Measurements from ENCODE around the gene ACSL6.
A peak's percentile ranks its signal among the peaks of the same experiment; 100 is the strongest.

ACSL6 gene

GRCh38 chr5:131977212-131977604 lies 34.2 kb downstream of the ACSL6 start:
- peak; percentile 20 for DNase-seq

- DNase-seq, result peak; percentile 13
Measured at GRCh38 chr5:131976414-131977211, 34.8 kb downstream of the ACSL6 start.

DNA sequence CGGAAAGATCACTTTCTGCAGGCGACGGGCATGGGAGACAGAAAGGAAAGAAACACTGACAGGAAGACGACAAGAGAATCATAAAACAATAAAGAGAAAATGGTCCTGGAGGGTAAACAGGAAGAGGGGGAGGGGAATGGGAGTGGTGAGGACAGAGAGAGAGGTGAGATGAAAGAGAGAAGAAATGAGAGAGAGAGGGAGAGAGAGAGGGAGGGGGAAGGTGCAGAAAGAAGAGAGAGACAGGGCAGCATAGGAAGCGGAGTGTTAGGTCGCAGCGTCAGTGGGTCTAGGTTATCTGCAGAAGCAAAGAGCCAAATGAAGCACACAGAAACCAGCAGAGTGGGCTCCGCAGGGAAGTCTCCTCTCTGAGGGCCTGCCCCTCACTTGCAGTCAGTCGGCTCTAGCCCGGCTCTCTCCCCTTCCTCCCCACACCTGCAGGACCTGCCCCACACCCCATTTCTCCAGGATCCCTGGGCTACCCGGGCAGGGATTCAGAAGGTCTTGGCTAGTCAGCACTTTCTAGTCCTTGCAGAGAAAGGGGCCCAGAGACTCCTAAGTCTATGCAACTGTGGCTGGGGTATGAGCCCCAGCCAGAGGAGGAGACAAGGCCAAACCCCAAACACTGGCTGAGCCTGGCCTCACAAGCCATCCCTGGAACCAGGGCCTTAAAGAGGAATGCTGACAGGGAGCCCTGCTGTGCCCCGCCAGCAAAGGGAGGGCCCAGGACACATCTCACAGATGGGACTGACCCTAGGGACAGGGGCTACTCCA lies 36.3 kb downstream of the ACSL6 start:
- DNase-seq, result peak; percentile 37

DNA sequence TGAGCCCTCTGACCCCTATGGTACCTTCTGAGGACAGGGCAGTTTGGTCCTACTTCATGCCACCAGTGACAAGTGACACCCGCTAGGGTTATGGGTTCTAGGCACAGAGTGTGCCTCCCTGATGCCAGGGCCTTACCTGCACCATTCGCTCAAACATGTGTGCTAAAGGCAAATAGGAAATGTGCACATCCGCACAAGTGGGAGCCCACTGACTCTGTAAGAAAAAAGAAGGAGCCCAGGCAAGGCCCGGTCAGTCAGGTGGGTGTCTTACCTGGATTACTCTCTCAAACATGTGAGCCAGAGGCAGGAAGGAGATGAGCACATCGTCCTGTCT lies 36.9 kb downstream of the ACSL6 start:
- peak; percentile 9 for DNase-seq

DNA sequence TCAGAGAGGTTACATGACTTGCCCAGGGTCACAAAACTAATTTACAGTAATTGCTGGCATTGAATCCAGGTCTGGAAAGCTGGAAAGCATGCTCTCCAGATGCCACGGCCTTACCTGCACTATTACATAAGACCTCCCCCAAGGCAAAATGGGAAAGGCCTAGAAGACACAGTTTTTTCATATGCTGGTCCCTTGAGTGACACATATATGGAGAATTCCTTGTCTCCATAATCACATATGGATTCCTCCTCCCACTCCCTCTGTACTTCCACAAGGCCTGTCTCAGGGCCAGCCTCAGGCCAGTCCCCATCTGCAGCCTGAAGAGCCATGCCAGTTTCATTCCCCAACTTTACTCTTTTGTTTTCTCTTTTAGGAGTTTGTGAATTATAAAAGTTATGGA lies 37.4 kb downstream of the ACSL6 start:
- DNase-seq, result peak; percentile 25

DNA sequence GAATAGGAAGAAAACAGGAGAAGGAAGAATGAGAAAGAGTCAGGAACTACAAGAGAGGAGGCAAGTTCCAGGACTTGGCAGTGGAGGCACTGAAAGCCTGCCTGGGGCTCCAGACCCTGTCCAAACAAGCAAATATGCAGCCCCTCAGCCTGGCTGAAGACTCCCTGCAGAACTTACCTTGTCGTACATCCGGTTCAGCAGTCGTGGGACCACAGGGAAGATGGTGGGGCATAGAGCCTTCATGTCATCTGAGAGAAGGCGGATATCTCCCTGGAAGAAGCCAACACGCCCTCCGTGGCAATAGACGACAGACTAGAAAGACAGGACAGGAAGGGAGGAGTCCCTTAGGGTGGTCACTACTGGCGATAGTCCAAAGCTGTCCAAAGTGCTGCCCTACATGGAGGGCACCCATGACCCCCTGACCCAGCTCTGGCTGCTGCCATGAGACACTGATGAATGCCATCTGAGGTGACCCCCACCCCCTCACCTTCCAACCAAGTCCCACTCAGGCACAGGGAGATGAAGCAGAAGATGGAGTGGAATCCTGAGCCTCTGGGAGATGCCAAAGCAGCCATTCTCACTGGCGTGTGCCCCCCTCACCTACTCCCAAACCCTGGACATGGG lies 38.3 kb downstream of the ACSL6 start:
- DNase-seq, result peak; percentile 16

GRCh38 chr5:131968396-131968954 lies 43.0 kb downstream of the ACSL6 start:
- DNase-seq, result no peak

DNA sequence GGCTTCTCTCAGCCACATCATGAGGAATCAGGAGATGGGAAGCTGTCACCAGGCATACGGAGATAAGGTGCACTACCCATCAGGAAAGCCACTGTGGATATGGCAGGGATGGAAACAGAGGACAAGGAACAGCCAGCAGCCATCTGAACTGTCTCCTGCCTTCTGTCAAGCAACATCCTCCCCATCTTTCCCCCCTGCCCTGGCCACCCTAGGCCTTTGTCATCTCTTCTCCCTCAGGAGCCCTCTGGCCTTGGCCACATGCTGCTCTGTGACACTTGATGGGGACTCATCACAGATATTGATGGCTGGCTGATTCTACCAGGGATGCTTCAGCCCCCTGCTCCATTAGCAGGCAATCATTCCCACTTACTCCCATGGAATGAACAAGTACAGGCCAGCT lies 44.9 kb downstream of the ACSL6 start:
- no peak for DNase-seq

DNA sequence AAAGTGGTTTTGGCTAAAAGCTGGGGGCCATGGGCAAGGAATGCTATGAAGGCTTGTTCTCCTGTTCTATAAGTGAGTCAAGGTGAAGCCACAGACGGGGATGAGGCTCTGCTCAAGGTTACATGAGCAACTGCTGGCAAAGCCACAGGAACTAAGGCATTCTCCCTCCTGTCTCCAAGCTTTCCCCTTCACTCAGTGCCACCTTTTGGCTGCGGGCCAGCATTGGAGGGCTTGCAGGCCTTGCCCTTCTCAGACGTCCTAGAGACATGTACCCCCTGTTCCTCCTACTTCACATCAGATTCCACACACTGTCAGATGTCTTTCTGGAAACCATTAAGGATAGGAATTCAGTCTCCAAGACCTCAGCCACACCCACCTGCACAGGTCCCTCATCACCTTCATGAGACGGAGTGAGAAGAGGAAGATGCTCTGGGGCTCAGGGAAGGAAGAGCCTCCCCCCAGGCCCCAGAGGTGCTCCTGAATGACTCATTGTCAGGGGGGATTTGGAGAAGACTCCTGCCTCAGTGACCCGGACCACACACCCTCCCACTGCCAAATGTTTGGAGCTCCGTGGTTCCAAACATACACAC lies 45.5 kb downstream of the ACSL6 start:
- DNase-seq, result no peak

- DNase-seq, result no peak
Measured at GRCh38 chr5:131959906-131960305, 51.6 kb downstream of the ACSL6 start.

- no peak for DNase-seq
Measured at GRCh38 chr5:131959136-131959535, 52.3 kb downstream of the ACSL6 start.

DNA sequence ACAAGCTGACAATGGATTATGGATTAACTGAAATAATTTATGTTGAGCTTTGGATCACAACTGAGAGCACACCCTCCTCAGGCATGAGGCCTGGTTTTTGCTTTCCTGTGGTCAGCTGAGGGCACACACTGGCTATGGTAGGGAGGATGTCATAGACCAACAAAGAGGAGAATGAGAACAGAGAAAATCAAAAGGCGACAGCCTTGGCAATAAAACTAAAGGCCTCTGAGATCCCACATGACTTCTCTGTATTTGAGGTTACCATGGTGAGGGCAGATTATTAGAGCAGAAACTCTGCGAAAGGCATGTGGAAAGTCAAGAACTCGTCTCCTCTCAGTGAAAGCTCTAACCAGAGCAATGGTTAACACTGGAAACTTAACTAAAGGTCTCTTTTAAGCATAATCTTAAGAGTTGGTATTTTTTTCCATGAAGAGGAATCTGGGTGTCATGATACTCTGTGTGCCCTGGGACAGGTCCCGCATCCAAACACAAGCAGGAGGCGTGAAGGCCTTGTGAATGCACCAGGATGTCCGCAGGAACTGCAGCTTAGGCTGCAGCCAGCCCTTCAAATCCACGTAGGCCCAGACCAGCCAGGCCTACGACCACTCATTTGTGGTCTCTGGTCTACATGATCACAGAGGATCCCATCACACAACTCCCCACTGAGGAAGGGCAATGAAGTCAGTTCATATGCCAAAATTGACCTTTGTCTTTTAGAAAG lies 53.6 kb downstream of the ACSL6 start:
- no peak for DNase-seq

DNA sequence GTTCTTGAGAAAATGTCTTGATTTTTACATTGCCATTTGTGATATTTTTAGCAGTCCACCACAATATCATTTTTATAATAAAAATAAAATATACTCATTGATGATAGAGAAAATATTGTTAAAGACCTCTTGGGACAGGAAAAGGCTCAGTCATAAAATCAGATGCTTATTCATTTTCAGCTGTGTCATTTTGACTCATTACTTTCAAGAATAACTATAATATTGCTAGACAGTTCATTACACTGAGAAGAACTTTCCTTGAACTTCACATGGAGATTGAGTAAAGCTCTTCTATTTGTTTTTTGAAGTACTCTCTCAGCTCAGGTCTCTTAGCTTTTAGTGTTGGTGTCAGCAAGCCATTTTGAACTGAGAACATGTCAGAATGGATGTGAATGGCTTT lies 57.5 kb downstream of the ACSL6 start:
- DNase-seq, result no peak

DNA sequence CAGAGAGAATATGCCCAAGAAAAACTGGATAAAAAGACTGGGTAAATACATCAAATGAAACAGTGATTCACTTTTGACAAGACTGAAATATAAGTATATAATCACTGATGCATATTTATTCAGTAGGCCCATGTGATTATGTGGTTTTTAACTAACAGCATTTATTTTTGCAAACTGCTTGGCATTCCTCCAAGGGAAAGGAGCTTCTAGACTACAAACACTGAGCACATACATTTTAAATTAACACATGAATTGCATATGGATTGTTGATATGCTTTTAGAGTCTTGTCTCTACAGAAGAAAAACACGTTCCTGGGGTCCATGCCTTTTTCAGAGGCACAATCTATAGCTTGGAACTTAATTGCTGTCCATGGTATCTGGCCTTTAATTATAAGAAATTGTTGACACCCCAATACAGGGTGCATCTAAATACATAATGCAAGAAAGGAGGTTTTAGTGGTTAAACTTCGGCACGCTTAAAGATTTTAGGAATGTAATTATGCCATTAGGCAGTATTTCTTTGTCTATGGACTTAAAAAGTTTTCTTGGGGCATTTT lies 59.1 kb downstream of the ACSL6 start:
- DNase-seq, result no peak

DNA sequence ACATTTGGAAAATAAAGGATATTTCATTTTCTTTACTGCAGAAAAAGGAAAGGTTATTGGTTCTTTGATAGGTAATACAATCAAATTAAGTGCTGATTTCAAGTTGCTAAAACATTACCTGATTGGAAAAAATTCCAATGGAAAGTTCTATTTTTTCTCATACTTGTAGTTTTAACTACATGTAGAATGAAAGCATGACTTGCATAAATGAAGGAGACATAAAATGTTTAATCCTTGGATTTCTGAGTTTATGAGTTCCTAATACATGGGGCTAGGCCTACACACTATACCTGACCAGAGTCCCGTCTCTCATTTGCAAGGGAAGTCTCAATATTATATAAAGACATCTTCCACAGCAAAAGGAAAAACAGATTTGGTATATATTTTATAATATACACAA lies 60.8 kb downstream of the ACSL6 start:
- no peak for DNase-seq

GRCh38 chr5:131947445-131947844 lies 64.0 kb downstream of the ACSL6 start:
- no peak for DNase-seq

DNA sequence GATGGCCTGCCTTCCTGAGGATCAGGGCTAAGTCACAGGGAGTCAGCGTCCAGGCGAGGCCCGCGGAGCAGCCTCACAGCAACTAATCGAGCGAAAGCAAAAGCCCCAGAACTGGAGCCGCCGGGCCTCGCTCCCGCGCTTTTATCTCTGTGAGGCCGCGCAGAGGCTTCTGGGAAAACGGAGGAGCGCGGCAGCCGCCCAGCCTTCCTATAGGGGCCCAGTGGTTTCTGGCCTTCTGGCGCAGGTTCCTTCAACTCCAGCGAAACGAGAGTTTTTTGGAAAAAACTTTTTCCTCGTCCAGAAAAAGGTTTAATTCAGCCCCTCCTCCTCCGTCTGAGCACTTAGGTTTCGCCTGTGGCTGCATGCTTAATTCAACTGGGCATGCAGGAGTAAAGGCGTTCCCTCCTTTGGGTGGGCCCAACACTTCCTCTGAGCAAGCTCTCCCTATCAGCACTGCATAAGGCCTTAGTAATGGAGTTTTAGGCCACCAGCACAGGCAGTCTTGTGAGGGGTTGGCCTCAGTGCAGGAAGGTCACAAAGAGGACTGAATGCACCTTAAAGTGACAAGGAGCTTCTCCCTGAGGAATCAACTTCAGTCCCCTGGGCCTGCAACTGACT lies 65.8 kb downstream of the ACSL6 start, which contains the start of gene MEIKIN:
Gene MEIKIN, minus strand, starts transcription at position 113 of the 618 bp plus-strand sequence. CDS start 158 bp downstream, outside the sequence.
- no peak for DNase-seq

DNA sequence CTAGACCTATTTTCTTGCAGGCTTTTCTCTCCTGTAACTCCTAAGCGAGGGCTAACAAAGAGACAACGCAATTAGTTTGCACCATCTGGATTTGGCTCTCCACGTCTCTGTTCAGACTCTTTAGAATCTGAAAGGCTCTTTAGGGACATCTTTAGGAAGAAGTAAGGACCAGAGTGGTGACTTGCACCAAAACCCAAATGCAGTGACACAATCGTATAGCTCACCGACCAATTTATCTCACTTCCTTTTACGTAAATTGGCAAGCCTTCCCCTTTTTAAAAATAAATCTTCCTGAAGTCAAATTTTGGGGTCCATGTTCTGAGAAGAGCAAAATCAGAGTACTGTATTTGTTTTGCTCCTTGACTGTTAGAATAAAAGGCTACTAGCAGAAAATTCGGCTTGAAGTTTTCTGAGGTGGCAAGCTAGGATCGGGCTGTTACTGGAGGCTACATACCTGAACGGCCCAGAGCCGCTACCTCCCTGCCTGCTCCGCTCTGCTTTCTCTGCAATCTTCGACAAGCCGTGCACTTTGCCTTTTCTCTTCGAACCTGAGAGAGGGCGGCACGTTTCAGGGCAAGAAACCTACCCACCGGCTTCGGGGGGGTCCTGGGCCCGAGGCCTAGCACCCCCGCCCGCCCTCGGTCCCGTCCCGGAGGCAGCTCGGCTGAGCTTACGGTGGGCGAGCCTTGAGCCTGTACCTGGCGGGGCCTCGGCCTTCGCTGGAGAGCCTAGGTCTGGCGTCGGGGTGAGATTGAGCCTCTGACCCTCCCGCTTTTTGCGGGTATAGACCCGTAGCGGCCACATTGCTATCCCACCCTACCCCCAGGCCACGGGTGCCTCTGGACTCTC lies 66.5 kb downstream of the ACSL6 start:
- DNase-seq, result no peak

- DNase-seq, result no peak
Measured at GRCh38 chr5:131943916-131944315, 67.5 kb downstream of the ACSL6 start.

- no peak for DNase-seq
Measured at GRCh38 chr5:131942016-131942415, 69.4 kb downstream of the ACSL6 start.

All from right forelimb (tissue), 1 donor.